Endothelial cell (in vitro differentiated cells): ENCODE measurements around the gene FOXO6. TPM values are rescaled to one million over a fixed set of nuclear protein-coding genes. Genes with fewer than 3 reads are reported as not detected.

Experiments
- DNase-seq: peaks from one replicate; pipeline ENCODE4 v3.0.0; 2021; ENCODE audit warnings: low spot score
- H3K27ac Mint-ChIP-seq: one replicate; pipeline ENCODE4 v1.8.0; 2021; ENCODE audit warnings: mixed read lengths, inconsistent platforms; ENCODE audit not compliant: unreplicated experiment
- H3K27me3 Mint-ChIP-seq: one replicate; pipeline ENCODE4 v1.8.0; 2021; ENCODE audit warnings: mild to moderate bottlenecking, moderate library complexity, mixed read lengths, inconsistent platforms; ENCODE audit not compliant: unreplicated experiment
- H3K36me3 Mint-ChIP-seq: one replicate; pipeline ENCODE4 v1.8.0; 2021; ENCODE audit warnings: mild to moderate bottlenecking, low read depth, mixed read lengths, inconsistent platforms; ENCODE audit not compliant: unreplicated experiment
- H3K4me1 Mint-ChIP-seq: one replicate; pipeline ENCODE4 v1.8.0; 2021; ENCODE audit warnings: mild to moderate bottlenecking, mixed read lengths, inconsistent platforms; ENCODE audit not compliant: unreplicated experiment
- H3K4me3 Mint-ChIP-seq: one replicate; pipeline ENCODE4 v1.8.0; 2021; ENCODE audit warnings: mild to moderate bottlenecking, mixed read lengths, inconsistent platforms; ENCODE audit not compliant: unreplicated experiment
- H3K9me3 Mint-ChIP-seq: one replicate; pipeline ENCODE4 v1.8.0; 2021; ENCODE audit warnings: mixed read lengths, inconsistent platforms; ENCODE audit not compliant: unreplicated experiment
- total RNA-seq: library from RNA; stranded (reverse); fragmentation: NEBNext Ultra II Directional; extraction: Animal tissue kit (Norgen Biotek cat#: 25700); gene quantifications from one replicate; pipeline ENCODE4 v1.2.1, GENCODE V29; 2021; ENCODE audit not compliant: unreplicated experiment
- TF ChIP-seq, protein P1 (sequence below): fragments of 200-600 bp; sonication (generic); IDR thresholded peaks from one replicate; pipeline ENCODE4 v1.5.0; 2021; ENCODE audit warnings: antibody characterized with exemption; ENCODE audit not compliant: unreplicated experiment

The FOXO6 gene
- total RNA-seq, 1 donor from 2014 or later: 0.23 TPM

DNA sequence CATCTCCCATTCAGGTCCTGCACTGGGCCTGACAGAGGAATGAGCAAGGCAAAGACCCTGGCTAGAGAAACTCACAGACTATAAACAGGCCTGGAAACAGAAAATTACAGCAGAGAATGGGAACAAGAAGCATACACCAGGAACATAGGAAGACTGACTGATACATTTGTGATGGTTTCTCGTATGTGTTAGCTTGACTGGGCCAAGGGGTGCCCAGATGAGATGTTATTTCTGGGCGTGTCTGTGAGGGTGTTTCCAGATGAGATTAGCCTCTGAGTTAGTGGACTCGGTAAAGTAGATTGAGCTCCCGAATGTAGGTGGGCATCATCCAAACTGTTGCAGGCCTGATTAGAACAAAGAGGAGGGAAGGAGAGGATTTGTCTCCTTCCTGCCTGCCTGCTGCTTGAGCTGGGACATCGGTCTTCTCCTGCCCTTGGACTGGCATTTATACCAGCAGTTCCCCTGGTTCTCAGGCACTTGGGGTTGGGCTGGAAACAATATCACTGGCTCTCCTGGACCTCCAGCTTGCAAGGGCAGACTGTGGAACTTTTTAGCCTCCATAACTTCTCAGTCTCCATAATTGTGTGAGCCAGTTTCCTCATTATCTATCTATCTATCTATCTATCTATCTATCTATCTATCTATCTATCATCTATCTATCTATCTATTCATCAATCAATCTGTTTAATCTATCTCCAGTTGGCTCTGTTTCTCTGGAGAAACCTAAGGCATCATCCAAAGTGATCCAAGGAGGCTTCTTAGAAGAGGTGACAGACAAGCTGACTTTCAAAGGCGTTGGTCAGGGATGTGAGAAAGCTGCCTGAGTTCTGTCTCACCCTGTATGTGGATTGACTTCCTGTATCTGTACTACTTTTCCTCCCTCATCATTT is 9.7 kb upstream of the FOXO6 start:
- Mint-ChIP-seq H3K9me3 (no peaks in the 10 kb centered on the region), H3K4me1 (peaks cover 2% of the 10 kb centered on the region), H3K4me3 (no peak overlapping the region), H3K27me3 (peaks cover 3% of the 10 kb centered on the region), H3K36me3 (no peaks in the 10 kb centered on the region), H3K27ac (no peak overlapping the region)
- TF ChIP-seq, protein P1, sequence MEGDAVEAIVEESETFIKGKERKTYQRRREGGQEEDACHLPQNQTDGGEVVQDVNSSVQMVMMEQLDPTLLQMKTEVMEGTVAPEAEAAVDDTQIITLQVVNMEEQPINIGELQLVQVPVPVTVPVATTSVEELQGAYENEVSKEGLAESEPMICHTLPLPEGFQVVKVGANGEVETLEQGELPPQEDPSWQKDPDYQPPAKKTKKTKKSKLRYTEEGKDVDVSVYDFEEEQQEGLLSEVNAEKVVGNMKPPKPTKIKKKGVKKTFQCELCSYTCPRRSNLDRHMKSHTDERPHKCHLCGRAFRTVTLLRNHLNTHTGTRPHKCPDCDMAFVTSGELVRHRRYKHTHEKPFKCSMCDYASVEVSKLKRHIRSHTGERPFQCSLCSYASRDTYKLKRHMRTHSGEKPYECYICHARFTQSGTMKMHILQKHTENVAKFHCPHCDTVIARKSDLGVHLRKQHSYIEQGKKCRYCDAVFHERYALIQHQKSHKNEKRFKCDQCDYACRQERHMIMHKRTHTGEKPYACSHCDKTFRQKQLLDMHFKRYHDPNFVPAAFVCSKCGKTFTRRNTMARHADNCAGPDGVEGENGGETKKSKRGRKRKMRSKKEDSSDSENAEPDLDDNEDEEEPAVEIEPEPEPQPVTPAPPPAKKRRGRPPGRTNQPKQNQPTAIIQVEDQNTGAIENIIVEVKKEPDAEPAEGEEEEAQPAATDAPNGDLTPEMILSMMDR: no peak
- DNase-seq: no peak

DNA sequence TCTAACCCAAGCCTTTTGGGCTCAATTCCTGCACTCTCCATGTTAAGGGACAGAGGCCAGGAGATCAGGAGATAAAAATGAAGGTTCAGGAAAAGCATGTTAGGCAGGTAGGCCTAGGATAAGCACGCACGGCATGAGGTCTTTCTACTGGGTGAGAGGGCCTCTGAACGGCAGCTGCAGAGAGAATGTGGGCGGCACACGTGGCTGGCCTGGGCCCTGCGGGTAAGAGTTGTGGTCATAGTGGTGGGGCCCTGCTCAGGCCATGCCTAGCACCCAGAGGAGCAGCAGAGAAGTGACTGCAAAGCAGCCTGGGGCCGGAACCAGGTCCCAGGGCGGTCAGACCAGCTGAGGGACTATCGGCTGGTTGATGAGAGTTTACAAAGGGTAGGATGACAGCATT is 7.5 kb upstream of the FOXO6 start:
- TF ChIP-seq, protein P1: no peak
- no peak for DNase-seq
- no peaks in the 10 kb centered on the region for H3K9me3 Mint-ChIP-seq
- no peak overlapping the region for H3K4me3 Mint-ChIP-seq
- H3K4me1 Mint-ChIP-seq: peaks cover 2% of the 10 kb centered on the region
- H3K36me3 Mint-ChIP-seq: no peaks in the 10 kb centered on the region
- no peak overlapping the region for H3K27ac Mint-ChIP-seq
- peaks cover 6% of the 10 kb centered on the region for H3K27me3 Mint-ChIP-seq

DNA sequence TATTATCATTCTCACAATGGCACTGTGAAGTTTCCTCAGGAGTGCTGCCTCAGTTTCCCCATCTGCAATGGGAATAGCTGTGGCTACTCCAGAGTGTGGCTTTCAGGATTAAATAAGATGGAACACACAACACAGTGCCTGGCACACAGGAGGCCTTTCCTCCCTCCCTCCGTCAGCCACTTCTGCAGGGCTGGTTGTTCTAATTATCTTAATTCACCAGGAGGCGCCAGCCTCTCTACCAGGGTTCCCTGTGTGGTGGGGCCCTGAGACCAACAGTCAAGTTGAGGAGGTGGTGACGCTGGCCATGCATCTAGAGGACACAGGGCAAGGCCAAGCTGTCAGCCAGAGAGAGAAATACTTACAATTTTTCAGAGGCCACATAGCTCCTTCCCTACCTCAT is 6.3 kb upstream of the FOXO6 start:
- Mint-ChIP-seq H3K4me3 (no peak overlapping the region), H3K4me1 (peaks cover 2% of the 10 kb centered on the region), H3K27me3 (peaks cover 12% of the 10 kb centered on the region), H3K36me3 (no peaks in the 10 kb centered on the region), H3K9me3 (no peaks in the 10 kb centered on the region), H3K27ac (no peak overlapping the region)
- TF ChIP-seq, protein P1: no peak
- no peak for DNase-seq

DNA sequence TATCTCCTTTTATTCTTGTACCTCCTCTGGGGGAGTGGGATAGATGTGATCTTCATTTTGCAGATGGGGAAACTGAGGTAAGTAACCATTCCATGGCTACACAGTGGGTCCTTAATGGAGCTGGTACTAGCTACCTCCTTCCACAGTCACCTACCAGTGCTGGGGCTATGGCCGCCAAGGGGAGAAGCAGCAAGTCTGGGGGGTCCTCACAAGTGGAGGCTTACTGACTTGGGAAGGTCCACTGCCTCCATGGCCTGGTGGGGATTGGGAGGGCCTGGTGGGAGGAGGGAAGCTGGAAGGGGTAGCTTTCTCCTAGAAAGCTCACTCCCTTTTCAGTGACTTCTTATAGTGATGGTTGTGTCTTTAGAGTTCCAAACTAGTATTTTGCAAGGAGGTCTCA is 5.9 kb upstream of the FOXO6 start:
- no peak overlapping the region for H3K4me3 Mint-ChIP-seq

DNA sequence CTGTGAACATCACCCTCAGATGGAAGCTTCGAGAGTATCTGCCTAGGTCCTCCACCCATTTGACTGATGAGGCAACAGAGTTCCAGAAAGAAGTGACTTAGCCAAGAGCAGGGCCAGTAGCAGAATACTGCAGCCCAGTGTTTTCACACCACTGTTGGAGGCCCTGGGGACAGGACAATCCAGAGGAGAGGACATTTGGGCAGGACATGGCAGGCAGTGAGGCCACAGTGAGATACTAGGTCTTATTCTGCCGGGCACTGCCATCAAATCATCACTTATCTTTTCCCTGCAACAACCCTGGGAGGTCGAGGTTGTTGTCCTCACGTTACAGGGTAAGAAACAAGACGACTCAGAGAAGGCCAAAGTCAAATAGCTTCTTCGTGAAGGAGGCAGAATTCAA is 5.5 kb upstream of the FOXO6 start:
- DNase-seq: no peak
- TF ChIP-seq, protein P1: no peak
- no peak overlapping the region for H3K4me3 Mint-ChIP-seq
- H3K4me1 Mint-ChIP-seq: no peaks in the 10 kb centered on the region
- no peaks in the 10 kb centered on the region for H3K9me3 Mint-ChIP-seq
- H3K27me3 Mint-ChIP-seq: peaks cover 19% of the 10 kb centered on the region
- H3K36me3 Mint-ChIP-seq: no peaks in the 10 kb centered on the region
- no peak overlapping the region for H3K27ac Mint-ChIP-seq

More for the DNA sequence above, 5.9 kb upstream of the FOXO6 start:
- Mint-ChIP-seq H3K9me3 (no peaks in the 10 kb centered on the region), H3K27me3 (peaks cover 15% of the 10 kb centered on the region), H3K36me3 (no peaks in the 10 kb centered on the region), H3K4me1 (no peaks in the 10 kb centered on the region), H3K27ac (no peak overlapping the region)
- TF ChIP-seq, protein P1: no peak
- no peak for DNase-seq
